HG03439 (cell line): ENCODE results near the gene MLPH.

Source experiments
- ATAC-seq: cut with Tn5 transposase; IDR thresholded peaks from one replicate; pipeline ENCODE4 v1.9.1; 2021; ENCODE audit warnings: mild to moderate bottlenecking, moderate library complexity; ENCODE audit not compliant: unreplicated experiment

MLPH gene

DNA sequence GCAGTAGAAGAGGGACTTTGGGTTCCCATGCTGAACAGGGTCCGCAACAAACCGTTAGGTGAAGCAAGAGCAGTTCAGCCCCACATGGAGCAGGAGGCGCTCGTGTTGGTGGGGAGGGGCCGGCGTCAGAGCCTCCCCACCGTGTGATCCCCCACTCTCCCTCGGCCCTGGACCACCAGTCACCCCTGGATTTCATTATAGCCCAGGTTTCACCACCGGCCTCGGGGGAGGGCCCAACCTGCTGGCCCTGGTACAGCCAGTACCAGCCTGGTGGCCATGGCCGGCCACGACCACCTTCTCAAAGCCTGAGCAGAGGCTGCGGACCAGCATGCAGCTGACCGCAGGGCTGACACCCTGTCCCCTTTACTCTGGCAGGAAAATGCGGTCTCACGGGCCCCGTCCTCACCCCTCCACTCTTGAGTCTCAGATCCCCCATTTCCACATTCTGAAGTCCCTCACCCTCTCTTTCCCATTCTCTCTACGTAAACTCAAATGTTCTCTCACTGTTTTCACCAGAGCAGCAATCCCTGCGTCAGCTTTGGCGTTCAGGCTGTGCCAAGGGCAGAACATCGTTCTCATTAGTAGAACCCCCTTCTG, 8.6 kb downstream of the MLPH start:
- ATAC-seq, result no peak

DNA sequence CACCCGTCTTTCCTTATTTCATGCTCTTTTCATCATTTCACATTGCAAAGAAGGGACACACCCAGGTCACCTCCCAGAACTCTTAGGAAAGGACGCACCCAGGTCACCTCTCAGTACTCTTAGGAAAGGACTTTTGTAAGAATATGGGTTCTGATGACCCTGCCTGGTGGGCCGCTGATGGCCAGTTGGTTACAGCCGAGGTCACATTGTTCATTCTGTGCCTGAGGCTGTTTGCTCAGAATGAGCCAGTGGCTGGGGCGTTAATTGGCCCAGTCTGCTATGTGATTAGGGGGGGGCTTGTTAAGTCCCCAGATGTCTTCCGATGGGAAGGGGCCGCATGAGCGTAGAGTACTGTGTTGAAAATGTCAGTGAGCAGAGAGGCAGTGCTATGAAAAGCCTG, 9.4 kb downstream of the MLPH start:
- no peak for ATAC-seq

DNA sequence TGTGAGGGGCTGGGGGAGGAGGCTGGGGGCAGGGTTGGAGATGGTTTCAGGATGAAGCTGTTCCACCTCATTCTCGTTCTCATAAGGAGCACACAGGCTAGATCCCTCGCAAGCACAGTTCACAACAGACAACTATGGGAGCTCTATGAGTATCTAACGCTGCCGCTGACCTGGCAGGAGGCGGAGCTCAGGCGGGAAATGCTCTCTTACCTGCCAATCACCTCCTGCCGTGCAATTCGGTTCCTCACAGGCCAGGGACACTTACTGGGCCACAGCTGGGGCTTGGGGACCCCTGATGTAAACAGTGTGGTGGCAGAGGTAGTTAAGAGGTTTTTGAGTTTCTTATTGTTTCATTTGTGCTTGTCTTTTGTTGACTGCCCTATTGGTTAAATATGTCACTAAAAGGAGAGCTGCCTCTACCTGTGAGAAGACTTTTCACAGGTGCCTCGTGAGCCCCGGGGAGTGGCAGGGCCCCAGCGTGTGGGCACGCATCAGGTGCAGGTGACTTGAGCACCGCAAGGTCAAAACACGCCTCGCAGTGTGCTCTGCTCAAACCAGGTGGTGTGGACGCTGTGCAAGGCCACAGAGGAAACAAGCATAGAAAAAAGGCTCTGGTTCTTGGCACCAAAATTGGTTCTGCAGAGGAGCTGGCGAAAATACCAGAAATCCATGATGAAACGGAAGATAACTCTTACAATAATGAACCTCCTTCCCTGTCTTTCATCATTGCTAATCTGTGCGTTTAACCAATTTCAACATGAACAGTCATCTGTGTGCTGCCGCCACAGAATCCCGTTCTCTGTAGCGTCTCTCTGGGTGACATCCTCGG, 10.2 kb downstream of the MLPH start:
- no peak for ATAC-seq

DNA sequence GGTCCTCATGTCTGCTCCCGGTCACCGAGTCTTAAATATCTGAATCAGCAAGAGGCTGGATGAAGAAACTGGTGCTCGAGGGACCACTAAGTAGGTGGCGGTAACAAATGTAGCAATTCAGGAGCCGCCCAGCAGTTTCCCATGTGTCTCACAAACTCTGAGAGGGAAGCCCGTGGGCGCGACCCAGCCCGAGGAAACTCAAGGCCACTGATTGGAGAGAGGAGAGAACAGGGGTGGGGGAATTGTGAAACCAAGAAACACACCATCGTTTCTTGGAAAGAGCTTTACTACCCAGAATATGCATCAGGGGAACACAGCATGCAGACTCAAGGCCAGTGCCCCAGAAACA, 10.8 kb downstream of the MLPH start:
- no peak for ATAC-seq

DNA sequence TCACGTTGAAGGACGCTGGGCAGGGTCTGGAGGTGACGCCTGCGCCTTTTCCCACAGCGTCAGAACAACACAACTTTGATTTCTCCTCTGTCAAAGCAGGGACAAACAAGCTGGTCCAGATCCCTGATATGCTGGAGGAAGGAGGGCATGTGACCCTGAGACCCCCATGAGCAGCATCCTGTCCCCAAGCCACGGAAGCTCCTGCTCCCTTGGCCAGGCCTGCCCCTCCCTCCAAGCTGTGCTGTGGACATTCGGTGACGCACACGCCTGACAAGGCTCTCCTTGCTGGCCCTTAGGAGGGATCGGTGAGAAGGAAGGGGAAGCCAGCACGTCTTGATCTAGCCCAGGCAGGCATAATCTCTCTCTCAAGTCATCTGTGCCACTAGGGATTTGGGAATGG, 11.3 kb downstream of the MLPH start:
- ATAC-seq, result no peak

DNA sequence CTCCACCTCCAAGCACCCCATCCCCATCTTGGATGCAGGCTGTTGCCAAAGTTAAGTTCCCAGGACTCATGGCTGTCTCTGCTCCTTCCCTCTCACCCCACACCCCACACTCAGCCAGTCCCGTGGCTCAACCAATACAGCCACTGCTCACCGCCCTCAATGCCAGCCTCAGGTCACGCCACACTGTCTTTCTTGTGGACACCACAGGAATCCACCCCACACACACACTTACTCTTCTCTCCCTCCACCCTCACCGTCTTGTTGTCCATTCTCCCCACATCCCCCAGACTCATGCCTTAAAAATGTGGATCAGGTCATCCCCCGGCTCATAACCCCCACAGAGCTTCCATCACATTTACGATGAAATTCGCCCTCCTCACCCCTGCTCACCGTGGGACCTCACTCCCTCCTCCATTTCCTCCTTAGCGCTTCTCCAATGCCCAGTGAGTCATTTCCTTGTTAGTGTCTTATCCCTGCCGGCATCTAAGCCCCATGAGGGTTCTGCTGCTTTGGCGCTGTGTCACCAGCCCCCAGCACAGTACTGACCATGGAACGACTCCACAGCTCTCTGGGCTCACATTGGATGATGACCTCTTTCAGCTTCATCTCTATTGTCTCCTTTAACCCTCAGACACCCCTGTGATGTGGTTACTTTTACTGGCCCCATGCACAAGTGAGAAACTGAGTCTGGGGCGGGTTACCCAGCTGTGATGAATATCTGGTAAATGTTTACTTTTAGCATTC, 13.8 kb downstream of the MLPH start:
- ATAC-seq, result no peak

DNA sequence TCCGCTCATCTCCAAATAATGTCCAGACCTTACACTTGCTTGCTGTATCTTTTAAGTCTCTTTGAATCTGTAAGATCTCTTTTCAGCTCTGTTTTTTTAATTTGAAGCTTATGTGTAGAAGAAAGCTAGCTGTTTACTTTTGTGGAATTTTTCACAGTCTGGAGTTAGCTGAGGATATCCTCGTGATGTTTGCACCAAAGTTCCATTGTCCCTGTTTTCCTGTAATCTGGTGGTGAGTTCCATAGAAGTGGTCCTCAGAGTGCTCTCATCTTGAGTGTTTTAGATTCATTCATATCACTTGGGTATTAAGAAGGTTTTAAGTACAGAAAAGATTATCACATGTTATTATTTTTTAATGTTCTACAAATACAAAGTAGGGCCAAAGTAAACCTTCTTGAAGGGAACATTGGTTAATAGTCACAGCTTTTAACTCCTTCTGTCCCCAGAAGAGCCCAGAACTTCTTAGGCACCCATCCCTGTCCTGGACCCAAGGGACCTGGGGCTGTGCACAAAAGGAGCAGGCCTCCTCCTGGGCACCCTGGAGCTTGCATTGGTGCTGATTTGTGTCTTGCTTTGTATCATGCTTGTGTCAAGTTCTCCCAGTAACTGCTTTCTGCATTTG, 15.0 kb downstream of the MLPH start:
- ATAC-seq, result no peak

DNA sequence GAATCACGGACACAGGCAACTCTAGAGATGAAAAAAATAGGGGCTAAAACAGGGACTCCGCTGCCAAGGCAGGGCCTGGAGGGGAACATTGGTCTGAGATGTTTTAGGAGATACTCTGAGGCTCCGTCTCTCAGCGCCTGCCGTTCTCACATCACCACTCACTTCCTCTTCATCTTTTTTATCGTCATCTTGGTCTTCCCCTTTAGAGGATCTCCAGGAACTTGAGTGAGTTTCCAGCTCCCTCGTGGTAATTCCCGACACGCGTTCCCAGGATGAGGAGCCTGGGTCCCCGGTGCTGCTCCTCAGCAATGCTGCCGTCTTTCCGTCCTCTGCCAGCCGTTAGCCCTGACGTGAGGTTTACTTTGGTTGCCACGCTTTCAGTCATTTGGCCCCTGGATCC, 16.1 kb downstream of the MLPH start:
- ATAC-seq, result no peak

DNA sequence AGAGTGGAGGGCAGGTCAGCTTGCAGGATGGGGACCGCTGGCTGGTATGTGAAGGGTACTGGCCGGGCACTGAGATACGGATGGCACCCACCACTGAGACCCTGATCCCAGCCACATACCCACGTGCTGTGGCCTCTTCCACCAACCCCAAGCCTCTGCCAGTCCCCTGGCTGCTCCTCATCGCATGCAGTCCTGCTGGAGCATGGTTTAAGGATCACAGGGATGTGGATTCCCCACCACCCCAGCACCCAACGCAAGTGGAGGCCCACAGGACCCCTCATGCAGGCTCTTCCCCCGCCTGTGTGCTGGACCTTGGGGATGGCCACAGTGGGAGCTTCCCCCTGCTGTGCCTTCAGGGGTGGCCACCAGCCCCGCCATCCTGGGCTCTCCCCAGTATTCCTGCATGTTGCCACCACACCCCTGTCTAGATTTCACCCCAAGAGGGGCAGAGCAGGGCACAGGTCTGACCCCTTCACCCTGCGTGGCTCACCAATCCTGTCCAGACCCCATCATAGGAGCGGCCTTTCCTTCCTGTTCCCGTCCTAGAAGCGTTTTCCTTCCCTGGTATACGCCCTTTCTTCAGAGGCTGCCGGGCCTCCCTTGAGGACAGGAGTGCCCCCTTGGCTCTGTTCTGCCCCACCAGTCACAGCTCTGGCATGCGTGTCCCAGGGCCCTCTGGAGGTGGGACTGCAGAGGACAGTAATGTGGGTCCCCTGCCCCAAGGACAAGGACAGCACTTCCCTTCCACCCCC, 18.3 kb downstream of the MLPH start:
- ATAC-seq, result no peak

DNA sequence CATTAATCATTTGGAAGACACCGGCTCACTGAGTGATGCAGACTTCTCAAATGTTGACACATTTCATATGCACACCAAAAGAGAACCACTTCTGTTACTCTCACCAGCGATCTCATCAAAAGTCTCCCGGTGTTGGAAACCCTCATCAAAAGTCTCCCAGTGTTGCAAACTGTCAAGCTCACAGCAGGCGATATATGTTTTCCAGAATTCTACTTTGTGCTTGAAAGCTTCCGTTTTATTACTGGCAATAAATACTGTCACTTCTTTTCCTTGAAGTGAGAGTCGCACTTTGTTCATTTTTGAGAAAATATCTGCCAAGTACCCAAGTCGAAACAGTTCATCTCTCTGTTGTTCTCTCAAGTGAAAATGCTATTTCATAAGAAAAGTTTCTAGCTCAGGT, 20.5 kb downstream of the MLPH start:
- ATAC-seq, result no peak

DNA sequence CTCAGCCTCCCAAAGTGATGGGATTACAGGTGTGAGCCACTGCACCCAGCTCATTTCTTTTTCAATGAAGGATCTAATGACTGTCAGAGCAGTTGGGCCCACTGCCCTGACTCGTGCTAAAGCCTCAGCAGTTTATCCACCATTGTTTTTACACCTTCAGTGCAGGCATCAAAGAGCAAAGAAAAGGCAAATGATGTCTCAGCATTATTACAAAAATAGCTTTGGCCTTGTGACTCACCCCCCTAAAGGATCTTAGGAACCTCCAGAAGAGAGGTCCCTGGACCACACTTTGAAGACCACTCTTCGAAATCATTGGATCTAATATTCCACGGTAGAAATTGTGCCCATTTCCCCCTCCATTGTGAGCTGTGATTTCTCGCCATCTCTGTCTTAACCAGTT, 21.3 kb downstream of the MLPH start:
- ATAC-seq, result no peak

DNA sequence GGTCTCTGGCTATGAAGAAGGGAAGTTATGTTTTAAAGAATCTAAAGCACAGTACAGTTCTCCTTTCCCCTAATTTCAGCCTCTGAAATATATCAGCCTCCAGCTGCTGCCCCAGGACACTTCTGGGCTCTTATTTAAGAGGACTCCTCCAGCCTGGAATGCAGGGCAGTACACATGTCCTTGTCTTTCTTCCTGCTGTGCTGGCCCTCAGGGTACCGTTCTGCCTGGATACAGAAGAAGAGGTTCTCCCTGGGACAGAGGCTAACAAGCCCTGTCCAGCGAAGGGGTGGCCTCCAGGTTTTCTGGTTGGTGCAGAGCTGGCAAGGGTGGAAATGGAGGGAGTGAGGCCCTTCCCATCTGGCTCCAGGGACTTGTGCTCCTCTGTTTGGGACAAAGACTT, 22.1 kb downstream of the MLPH start:
- no peak for ATAC-seq

DNA sequence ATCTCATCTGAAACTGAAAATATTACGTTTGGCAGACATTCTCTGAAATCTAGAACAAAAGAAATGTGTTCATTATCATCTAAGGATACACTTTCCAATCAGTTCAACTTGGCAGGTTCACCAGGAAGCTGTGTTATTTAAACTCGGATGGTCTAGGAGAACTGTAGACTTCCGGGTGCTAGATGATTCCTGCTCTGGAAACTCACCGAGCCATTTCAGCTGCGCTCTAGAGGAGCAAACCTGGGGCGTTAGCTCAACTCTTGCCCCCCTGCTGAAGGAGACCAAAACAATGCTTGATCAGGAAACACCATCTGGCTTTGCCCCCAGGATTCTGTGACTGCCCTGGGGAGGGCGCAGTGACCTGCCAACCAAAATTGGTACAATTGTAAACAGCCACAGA, 22.9 kb downstream of the MLPH start:
- no peak for ATAC-seq

DNA sequence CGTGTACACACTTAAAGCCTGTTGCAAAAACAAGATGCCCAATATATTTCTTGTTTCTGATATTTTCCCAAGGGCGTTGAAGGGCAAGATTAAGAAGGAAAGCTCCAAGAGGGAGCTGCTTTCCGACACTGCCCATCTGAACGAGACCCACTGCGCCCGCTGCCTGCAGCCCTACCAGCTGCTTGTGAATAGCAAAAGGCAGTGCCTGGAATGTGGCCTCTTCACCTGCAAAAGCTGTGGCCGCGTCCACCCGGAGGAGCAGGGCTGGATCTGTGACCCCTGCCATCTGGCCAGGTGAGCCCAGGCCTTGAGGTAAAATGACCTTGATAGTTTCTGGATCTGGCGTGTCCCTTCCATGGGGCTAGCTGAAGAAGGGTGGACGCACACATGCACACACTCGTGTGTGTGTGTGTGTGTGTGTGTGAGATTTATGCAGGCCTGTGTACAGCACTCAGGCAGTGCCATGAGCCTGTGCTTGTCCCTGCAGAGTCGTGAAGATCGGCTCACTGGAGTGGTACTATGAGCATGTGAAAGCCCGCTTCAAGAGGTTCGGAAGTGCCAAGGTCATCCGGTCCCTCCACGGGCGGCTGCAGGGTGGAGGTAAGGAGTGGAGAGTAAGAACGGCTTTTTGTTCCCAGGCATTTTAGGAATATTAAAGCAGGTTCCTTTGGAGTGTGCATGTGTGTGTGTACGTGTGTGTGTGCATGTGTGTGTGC, 23.6 kb downstream of the MLPH start:
- ATAC-seq, result no peak

DNA sequence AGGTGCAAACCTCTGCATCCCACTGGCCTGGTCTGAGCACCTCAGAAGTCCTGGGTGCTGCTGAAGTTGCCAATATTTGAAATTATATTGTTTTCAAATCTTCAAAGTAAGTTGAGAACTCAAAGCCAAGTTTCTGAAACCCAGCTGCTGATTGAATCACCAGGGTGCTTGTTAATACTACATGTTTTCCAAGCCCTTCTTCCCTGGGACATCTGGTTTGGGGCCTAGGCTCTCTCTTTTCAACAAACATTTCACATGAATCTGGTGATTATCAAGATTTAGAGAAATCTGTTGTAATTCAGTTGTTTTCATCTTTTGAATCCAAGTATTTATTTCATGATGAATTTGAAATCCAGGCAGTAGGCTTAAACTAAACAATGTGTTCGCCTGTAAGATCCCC, 24.4 kb downstream of the MLPH start:
- ATAC-seq, result no peak

DNA sequence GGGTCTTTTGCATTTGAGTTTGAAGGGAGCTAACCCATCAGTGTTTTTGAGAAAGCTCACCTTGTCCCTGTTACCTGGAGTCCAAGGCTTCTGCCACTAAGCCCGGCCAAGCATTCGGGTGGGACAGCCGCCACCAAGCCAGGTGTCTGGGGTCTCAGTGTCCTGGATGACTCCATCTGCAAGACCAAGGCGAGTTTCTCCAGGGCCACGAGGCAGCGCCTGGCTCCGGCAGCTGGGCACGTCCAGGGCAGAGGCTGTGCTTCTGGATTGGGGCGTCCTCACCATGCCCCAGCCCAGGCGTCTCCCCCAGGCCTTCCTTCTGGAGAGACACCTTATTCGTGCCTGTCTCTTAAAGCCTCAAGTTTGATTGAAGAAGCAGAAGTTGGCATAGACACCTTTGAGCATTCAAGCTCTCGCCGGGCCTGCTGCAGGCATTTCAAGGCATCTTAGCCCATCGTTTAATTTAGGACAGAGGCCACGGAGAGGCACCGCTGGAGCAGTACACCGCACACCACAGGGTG, 24.9 kb downstream of the MLPH start:
- no peak for ATAC-seq

DNA sequence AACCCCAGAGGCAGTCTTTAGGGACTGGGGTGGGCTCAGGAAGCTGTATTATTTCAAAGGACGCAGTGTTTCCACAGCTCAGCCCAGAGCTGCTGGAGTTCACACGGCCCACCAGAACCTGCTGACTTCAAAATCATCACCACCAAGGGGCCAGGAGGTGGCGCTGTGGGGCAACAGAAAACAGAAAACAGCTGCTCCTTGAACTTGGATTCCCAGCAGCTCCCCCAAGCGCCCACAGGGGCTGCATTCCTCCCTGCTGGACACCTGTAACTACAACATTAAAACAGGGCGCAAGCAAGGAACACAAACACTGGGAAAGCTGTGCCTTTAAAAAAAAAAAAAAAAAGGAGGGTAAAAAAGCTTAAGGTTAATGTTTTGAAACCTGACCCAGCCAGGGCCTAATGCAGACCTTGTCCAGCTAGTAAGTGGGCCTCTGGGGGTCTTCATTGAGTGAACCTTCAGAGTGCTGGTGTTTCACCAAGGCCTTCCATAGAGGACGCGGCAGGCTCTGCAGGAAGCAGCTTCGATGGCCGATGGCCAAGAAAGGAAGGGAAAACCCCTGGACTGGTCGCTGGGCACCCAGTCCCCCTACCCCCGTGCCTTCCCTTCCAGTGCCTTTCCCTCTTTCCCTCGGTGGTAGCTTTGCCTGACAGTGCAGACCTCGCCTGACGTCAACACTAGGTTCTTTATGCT, 25.9 kb downstream of the MLPH start:
- ATAC-seq, result peak; percentile 56

DNA sequence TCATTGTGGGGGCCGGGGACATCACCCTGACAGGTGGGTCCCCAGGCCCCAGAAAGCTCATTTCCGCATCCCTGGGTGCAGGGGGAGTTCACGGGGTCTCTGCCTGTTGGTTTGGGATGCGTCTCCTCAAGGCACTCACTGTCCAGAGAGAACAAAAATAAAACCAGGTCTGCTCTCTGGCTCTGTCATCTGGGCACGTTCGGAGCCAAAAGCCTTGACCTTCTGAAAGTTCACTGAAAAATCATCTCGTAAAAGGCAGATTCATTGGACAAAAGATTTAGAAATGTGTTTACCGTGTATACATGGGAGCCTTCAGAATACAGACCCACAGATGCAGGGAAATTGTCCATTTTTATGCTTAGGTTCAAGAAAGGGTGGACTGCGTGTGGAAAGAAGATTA, 26.6 kb downstream of the MLPH start:
- ATAC-seq, result no peak

DNA sequence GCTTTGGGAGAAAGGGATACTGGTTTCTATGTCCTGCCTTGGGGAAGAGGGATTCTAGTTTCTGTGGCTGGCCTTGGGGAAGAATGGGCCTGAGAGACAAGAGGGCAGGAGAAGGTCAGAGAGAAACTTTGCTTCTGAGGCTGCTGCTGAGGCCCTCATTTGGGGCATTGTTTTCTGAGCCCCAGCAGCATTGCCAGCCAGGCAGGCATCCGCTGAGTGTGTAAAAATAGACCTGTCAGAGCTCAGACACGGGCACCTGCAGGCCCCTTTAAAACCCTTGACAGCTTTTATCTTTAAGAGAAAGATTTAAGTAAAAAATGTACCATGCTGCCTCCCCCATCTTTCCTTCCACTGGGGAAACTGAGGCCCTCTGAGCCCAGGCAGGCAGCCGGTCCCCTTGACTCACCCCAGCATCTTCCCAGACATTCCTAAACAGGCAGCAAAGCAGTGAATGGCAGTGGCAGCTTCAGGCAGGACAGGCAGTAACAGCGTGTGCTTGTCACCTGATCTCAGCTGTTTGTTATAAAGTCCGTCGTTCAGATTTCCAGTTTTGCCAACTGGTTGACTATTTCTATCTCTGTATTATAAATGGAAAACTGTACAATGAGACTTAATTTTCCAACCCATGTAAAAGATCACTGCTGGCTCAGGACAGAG, 27.6 kb downstream of the MLPH start:
- no peak for ATAC-seq
